ENCODE data around the gene CENPS.
"Not testable (repeated sequence)": the region's sequence is repeated elsewhere in the genome, so short reads cannot be mapped to it uniquely, and the experiment has no call there.

CENPS gene

GRCh38 chr1:10450156-10450814 lies 20.1 kb downstream of the CENPS start:
- DNase-seq (ENCODE audit: low read depth in 1 of 2, low spot score in 1 of 2): no peak

- DNase-seq (ENCODE audit: low read depth in 1 of 2, low spot score in 1 of 2): no peak
Observed at GRCh38 chr1:10450836-10451235, 20.6 kb downstream of the CENPS start.

GRCh38 chr1:10451287-10451686 lies 21.1 kb downstream of the CENPS start:
- no peak for DNase-seq (ENCODE audit: low read depth in 1 of 2, low spot score in 1 of 2)

- no peak for DNase-seq (ENCODE audit: low read depth in 1 of 2, low spot score in 1 of 2)
Observed at GRCh38 chr1:10456048-10456447, 25.8 kb downstream of the CENPS start.

- DNase-seq (ENCODE audit: low read depth in 1 of 2, low spot score in 1 of 2): no peak
Observed at GRCh38 chr1:10456661-10457060, 26.4 kb downstream of the CENPS start.

- DNase-seq (ENCODE audit: low read depth in 1 of 2, low spot score in 1 of 2): not testable (repeated sequence)
Observed at GRCh38 chr1:10457462-10457861, 27.2 kb downstream of the CENPS start.

- DNase-seq (ENCODE audit: low read depth in 1 of 2, low spot score in 1 of 2): no peak
Observed at GRCh38 chr1:10457875-10458274, 27.6 kb downstream of the CENPS start.

- no peak for DNase-seq (ENCODE audit: low read depth in 1 of 2, low spot score in 1 of 2)
Observed at GRCh38 chr1:10459184-10459583, 29.0 kb downstream of the CENPS start.

- no peak for DNase-seq (ENCODE audit: low read depth in 1 of 2, low spot score in 1 of 2)
Observed at GRCh38 chr1:10467078-10467477, 36.8 kb downstream of the CENPS start.

GRCh38 chr1:10470043-10470442 lies 39.8 kb downstream of the CENPS start:
- no peak for DNase-seq (ENCODE audit: low read depth in 1 of 2, low spot score in 1 of 2)

GRCh38 chr1:10471411-10472219 lies 41.4 kb downstream of the CENPS start:
- DNase-seq (ENCODE audit: low read depth in 1 of 2, low spot score in 1 of 2): no peak

GRCh38 chr1:10472220-10473144 lies 42.2 kb downstream of the CENPS start, which contains the start of gene DFFA:
Gene DFFA (minus strand): TSS chr1:10472529. CDS start chr1:10472458, 71 bp downstream.
- peak; percentile 76 to 83 for DNase-seq (ENCODE audit: low read depth in 1 of 2, low spot score in 1 of 2)

- DNase-seq (ENCODE audit: low read depth in 1 of 2, low spot score in 1 of 2): no peak
Observed at GRCh38 chr1:10473145-10473765, 43.0 kb downstream of the CENPS start.

- not testable (repeated sequence) for DNase-seq (ENCODE audit: low read depth in 1 of 2, low spot score in 1 of 2)
Observed at GRCh38 chr1:10474309-10474612, 44.0 kb downstream of the CENPS start.

GRCh38 chr1:10474613-10475507 lies 44.6 kb downstream of the CENPS start, which contains the start of gene PEX14:
Gene PEX14 (plus strand): TSS chr1:10474950. CDS start chr1:10474967, 17 bp downstream.
- peak; percentile 68 to 73 for DNase-seq (ENCODE audit: low read depth in 1 of 2, low spot score in 1 of 2)

- no peak for DNase-seq (ENCODE audit: low read depth in 1 of 2, low spot score in 1 of 2)
Observed at GRCh38 chr1:10475510-10475909, 45.3 kb downstream of the CENPS start.

- DNase-seq (ENCODE audit: low read depth in 1 of 2, low spot score in 1 of 2): no peak
Observed at GRCh38 chr1:10479296-10479695, 49.1 kb downstream of the CENPS start.

GRCh38 chr1:10480614-10481013 lies 50.4 kb downstream of the CENPS start:
- DNase-seq (ENCODE audit: low read depth in 1 of 2, low spot score in 1 of 2): no peak

- DNase-seq (ENCODE audit: low read depth in 1 of 2, low spot score in 1 of 2): no peak
Observed at GRCh38 chr1:10484521-10484920, 54.3 kb downstream of the CENPS start.

Measured in activated T-helper 1 cell treated with anti-CD3 and anti-CD28 coated beads, Interleukin-2, amount 50 U/mL, for 16 hours (primary cell).